HepG2 (cell line): ENCODE measurements around the gene RARRES1.

ENCODE experiments used
- BRCA1 ChIP-seq: sonication (generic); formaldehyde crosslinking; IDR thresholded peaks from 2 replicates; pipeline ENCODE4 v1.4.0; 2020; ENCODE audit warnings: missing genetic modification reagents
- CREM ChIP-seq, 2 experiments: sonication (generic) in 1 of 2; formaldehyde crosslinking in 1 of 2; IDR thresholded peaks; 2 replicates each; pipeline versions ENCODE4 v1.4.0 to v1.6.1; 2016 to 2020; ENCODE audit warnings: antibody characterized with exemption in 1 of 2, mild to moderate bottlenecking in 1 of 2, missing genetic modification reagents in 1 of 2
- GTF2F1 ChIP-seq: fragments of 150-350 bp; IDR thresholded peaks from 2 replicates; pipeline ENCODE4 v1.6.1; 2014; ENCODE audit warnings: low read length
- IRF1 ChIP-seq: sonication (generic); formaldehyde crosslinking; IDR thresholded peaks from 2 replicates; pipeline ENCODE4 v1.4.0; 2020; ENCODE audit warnings: low read depth, mild to moderate bottlenecking, missing genetic modification reagents
- MXI1 ChIP-seq: IDR thresholded peaks from 3 replicates; pipeline ENCODE4 v1.6.1; 2012; ENCODE audit warnings: low read depth, low read length, inconsistent platforms, borderline replicate concordance
- POLR2A ChIP-seq, 2 experiments: IDR thresholded peaks; 2 replicates each; pipeline ENCODE4 v1.6.1; 2011; ENCODE audit warnings: low read depth in 2 of 2, low read length in 2 of 2, mild to moderate bottlenecking in 1 of 2, moderate library complexity in 1 of 2; ENCODE audit not compliant: insufficient read depth in 1 of 2
- POLR2AphosphoS5 ChIP-seq: IDR thresholded peaks from 2 replicates; pipeline ENCODE4 v1.6.1; 2012; ENCODE audit warnings: low read depth, low read length
- RBAK ChIP-seq: sonication (generic); formaldehyde crosslinking; IDR thresholded peaks from 2 replicates; pipeline ENCODE4 v1.5.1; 2020; ENCODE audit warnings: mild to moderate bottlenecking, missing genetic modification reagents
- SP1 ChIP-seq, 2 experiments: fragments of 450-650 bp in 1 of 2; sonication (generic) in 1 of 2; formaldehyde crosslinking in 1 of 2; IDR thresholded peaks; 2 replicates each; pipeline versions ENCODE4 v1.4.0 to v1.6.1; 2016 to 2020; ENCODE audit warnings: missing genetic modification reagents in 1 of 2
- ZNF121 ChIP-seq: sonication (generic); formaldehyde crosslinking; IDR thresholded peaks from 2 replicates; pipeline ENCODE4 v1.5.0; 2020; ENCODE audit warnings: mild to moderate bottlenecking, missing genetic modification reagents
- ZNF274 ChIP-seq: sonication (generic); formaldehyde crosslinking; IDR thresholded peaks from 2 replicates; pipeline ENCODE4 v1.5.1; 2020; ENCODE audit warnings: mild to moderate bottlenecking, missing genetic modification reagents
- ZNF687 ChIP-seq: sonication (generic); formaldehyde crosslinking; IDR thresholded peaks from 2 replicates; pipeline ENCODE4 v1.5.1; 2020; ENCODE audit warnings: mild to moderate bottlenecking, missing genetic modification reagents, moderate library complexity
- ZNF878 ChIP-seq: sonication (generic); formaldehyde crosslinking; IDR thresholded peaks from 2 replicates; pipeline ENCODE4 v1.8.1; 2023; ENCODE audit warnings: mild to moderate bottlenecking, missing genetic modification reagents, moderate library complexity

- TF ChIP-seq SP1 (IDR thresholded peaks at IDR 0.05) (no peak), SP1 (CRISPR knock-in tag; IDR thresholded peaks at IDR 0.05) (no peak), BRCA1 (CRISPR knock-in tag) (no peak), RBAK (CRISPR knock-in tag) (no peak), GTF2F1 (no peak), ZNF687 (no peak), MXI1 (no peak), CREM (IDR thresholded peaks at IDR 0.05) (no peak), CREM (CRISPR knock-in tag; IDR thresholded peaks at IDR 0.05) (no peak), ZNF878 (CRISPR knock-in tag) (no peak), IRF1 (no peak), POLR2AphosphoS5 (no peak), ZNF121 (CRISPR knock-in tag) (no peak), ZNF274 (CRISPR knock-in tag) (no peak), POLR2A (IDR thresholded peaks at IDR 0.05; ENCODE audit: insufficient read depth in 1 of 2, low read depth in 2 of 2, low read length in 2 of 2) (no peak)
These were observed 48.9 kb upstream of the RARRES1 start for GRCh38 chr3:158781191-158781590.
